ENCODE results near the gene OTOG. TPM values are rescaled to one million over a fixed set of nuclear protein-coding genes. Genes with fewer than 3 reads are reported as not detected.

Gene OTOG
- total and polyA plus RNA-seq, 2 of the 8 experiments (the other 6 are each of a cell fraction or from before 2014, with no cell fraction given) = 0.41 to 1.5 TPM

- no peak for TF ChIP-seq JUN (IDR thresholded peaks at IDR 0.05; ENCODE audit: low read depth, low read length)
- no peak for TF ChIP-seq KDM1A (IDR thresholded peaks at IDR 0.05; ENCODE audit: borderline replicate concordance, low read length)
- TF ChIP-seq SIRT6 (IDR thresholded peaks at IDR 0.05; ENCODE audit: low read length) = no peak
- TF ChIP-seq E2F6 (IDR thresholded peaks at IDR 0.05) = no peak
- TF ChIP-seq POLR2A (IDR thresholded peaks at IDR 0.05; ENCODE audit: control extremely low read depth in 1 of 2, low read depth in 2 of 2, low read length in 2 of 2) = no peak
Measured at GRCh38 chr11:17634776-17635550, 87.9 kb downstream of the OTOG start (continued).
